Hepatocyte (in vitro differentiated cells): ENCODE data around the gene PREX1. TPM values are rescaled to one million over a fixed set of nuclear protein-coding genes. Genes with fewer than 3 reads are reported as not detected.

ENCODE experiments used
- DNase-seq: peaks from one replicate; pipeline ENCODE4 v3.0.0-alpha.2; 2016; ENCODE audit warnings: low spot score
- H2AFZ ChIP-seq: fragments of 200-600 bp; sonication (generic); 2 replicates; pipeline ENCODE4 v1.6.0; 2016; ENCODE audit warnings: antibody characterized with exemption, mild to moderate bottlenecking
- H3K27ac ChIP-seq: fragments of 200-600 bp; sonication (generic); 2 replicates; pipeline ENCODE4 v1.5.1; 2016; ENCODE audit warnings: mild to moderate bottlenecking
- H3K27me3 ChIP-seq: fragments of 200-600 bp; sonication (generic); 2 replicates; pipeline ENCODE4 v1.6.1; 2016
- H3K36me3 ChIP-seq: fragments of 200-600 bp; sonication (generic); replicated peaks from 2 replicates; pipeline ENCODE4 v1.5.1; 2016; ENCODE audit warnings: low read depth; ENCODE audit not compliant: insufficient read depth
- H3K4me1 ChIP-seq: fragments of 200-600 bp; sonication (generic); 2 replicates; pipeline ENCODE4 v1.5.1; 2016; ENCODE audit warnings: mild to moderate bottlenecking, moderate library complexity; ENCODE audit not compliant: insufficient read depth
- H3K4me2 ChIP-seq: fragments of 200-600 bp; sonication (generic); 2 replicates; pipeline ENCODE4 v1.6.0; 2016
- H3K4me3 ChIP-seq: fragments of 200-600 bp; sonication (generic); 2 replicates; pipeline ENCODE4 v1.5.1; 2016; ENCODE audit warnings: mild to moderate bottlenecking
- H3K79me2 ChIP-seq: fragments of 200-600 bp; sonication (generic); 2 replicates; pipeline ENCODE4 v1.6.0; 2017; ENCODE audit warnings: mild to moderate bottlenecking
- H3K9me2 ChIP-seq: fragments of 200-600 bp; sonication (generic); replicated peaks from 2 replicates; pipeline ENCODE4 v1.6.0; 2017; ENCODE audit warnings: mild to moderate bottlenecking; ENCODE audit not compliant: insufficient read depth
- H3K9me3 ChIP-seq: fragments of 200-600 bp; sonication (generic); 2 replicates; pipeline ENCODE4 v1.5.1; 2016; ENCODE audit warnings: low read depth, mild to moderate bottlenecking
- H4K20me1 ChIP-seq: fragments of 200-600 bp; sonication (generic); 2 replicates; pipeline ENCODE4 v1.6.0; 2016; ENCODE audit warnings: mild to moderate bottlenecking; ENCODE audit not compliant: insufficient read depth, poor library complexity, severe bottlenecking
- EZH2 ChIP-seq: fragments of 200-600 bp; sonication (generic); IDR thresholded peaks from 2 replicates; pipeline ENCODE4 v1.6.1; 2016; ENCODE audit warnings: antibody characterized with exemption, mild to moderate bottlenecking, borderline replicate concordance
- EZH2phosphoT487 ChIP-seq: fragments of 200-600 bp; sonication (generic); IDR thresholded peaks from one replicate; pipeline ENCODE4 v1.6.1; 2018; ENCODE audit warnings: antibody characterized with exemption, mild to moderate bottlenecking, low read depth, moderate library complexity; ENCODE audit not compliant: unreplicated experiment, severe bottlenecking
- WGBS: methylation state at CpG from one replicate; pipeline ENCODE4 v1.1.6; 2016; ENCODE audit warnings: low lambda C conversion rate; ENCODE audit errors: missing lambda C conversion rate; 5-methylcytosine and 5-hydroxymethylcytosine counted together
- polyA plus RNA-seq: library from polyadenylated mRNA; unstranded; fragments of >200 nt; fragmentation: Nextera tagmentation; extraction: Ambion mirVana; gene quantifications from 2 replicates; pipeline ENCODE4 v1.2.1, GENCODE V29; 2016
- total RNA-seq: library from RNA; depleted of rRNA; stranded (reverse); fragments of >200 nt; gene quantifications from 2 replicates; pipeline ENCODE4 v1.2.3, GENCODE V29; 2014
- TF ChIP-seq, protein P1 (sequence below): fragments of 200-600 bp; sonication (generic); IDR thresholded peaks from 2 replicates; pipeline ENCODE4 v1.5.1; 2016; ENCODE audit warnings: antibody characterized with exemption, mild to moderate bottlenecking; ENCODE audit not compliant: poor library complexity

Gene PREX1
- total and polyA plus RNA-seq, 2 experiments from 2014 or later = 1.8 to 2.9 TPM

DNA sequence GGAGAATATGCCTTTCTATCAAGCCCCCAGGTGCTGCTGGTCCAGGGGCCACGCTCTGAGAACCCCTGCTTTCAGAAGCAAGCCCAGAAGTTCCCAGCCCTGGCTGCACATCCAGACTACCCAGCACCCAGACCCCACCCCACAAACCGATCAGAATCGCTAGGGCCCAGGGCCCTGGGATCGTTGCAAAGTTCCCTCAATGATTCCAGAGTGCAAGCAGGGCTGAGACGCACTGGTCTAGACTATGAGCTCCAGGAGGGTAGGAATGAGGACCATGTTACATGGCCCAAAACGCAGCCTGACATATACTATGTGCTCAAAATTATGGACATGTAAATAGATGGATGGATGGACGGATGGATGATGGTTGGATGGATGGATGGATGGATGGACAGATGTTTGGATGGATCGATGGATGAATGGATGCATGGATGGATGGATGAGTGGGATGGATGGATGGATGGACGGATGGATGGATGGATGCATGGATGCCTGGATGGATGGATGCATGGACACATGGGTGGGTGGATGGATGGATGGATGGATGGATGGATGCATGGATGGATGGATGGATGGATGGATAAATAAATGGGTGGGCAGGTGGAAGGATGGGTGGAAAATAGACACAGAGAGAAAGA lies 194.1 kb downstream of the PREX1 start:
- Histone ChIP-seq H3K9me3 (no peaks in the 10 kb centered on the region), H4K20me1 (no peaks in the 10 kb centered on the region), H2AFZ (no peak overlapping the region), H3K27me3 (no peaks in the 10 kb centered on the region), H3K79me2 (no peaks in the 10 kb centered on the region), H3K4me2 (no peak overlapping the region), H3K36me3 (no peaks in the 10 kb centered on the region), H3K27ac (no peak overlapping the region), H3K9me2 (no peaks in the 10 kb centered on the region), H3K4me3 (no peak overlapping the region), H3K4me1 (no peaks in the 10 kb centered on the region)
- no peak for DNase-seq
- TF ChIP-seq EZH2 = no peak
- TF ChIP-seq EZH2phosphoT487 = no peak
- TF ChIP-seq, protein P1, sequence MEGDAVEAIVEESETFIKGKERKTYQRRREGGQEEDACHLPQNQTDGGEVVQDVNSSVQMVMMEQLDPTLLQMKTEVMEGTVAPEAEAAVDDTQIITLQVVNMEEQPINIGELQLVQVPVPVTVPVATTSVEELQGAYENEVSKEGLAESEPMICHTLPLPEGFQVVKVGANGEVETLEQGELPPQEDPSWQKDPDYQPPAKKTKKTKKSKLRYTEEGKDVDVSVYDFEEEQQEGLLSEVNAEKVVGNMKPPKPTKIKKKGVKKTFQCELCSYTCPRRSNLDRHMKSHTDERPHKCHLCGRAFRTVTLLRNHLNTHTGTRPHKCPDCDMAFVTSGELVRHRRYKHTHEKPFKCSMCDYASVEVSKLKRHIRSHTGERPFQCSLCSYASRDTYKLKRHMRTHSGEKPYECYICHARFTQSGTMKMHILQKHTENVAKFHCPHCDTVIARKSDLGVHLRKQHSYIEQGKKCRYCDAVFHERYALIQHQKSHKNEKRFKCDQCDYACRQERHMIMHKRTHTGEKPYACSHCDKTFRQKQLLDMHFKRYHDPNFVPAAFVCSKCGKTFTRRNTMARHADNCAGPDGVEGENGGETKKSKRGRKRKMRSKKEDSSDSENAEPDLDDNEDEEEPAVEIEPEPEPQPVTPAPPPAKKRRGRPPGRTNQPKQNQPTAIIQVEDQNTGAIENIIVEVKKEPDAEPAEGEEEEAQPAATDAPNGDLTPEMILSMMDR = no peak
- 90% methylated on average over 9 of the region's 9 CpGs for WGBS

DNA sequence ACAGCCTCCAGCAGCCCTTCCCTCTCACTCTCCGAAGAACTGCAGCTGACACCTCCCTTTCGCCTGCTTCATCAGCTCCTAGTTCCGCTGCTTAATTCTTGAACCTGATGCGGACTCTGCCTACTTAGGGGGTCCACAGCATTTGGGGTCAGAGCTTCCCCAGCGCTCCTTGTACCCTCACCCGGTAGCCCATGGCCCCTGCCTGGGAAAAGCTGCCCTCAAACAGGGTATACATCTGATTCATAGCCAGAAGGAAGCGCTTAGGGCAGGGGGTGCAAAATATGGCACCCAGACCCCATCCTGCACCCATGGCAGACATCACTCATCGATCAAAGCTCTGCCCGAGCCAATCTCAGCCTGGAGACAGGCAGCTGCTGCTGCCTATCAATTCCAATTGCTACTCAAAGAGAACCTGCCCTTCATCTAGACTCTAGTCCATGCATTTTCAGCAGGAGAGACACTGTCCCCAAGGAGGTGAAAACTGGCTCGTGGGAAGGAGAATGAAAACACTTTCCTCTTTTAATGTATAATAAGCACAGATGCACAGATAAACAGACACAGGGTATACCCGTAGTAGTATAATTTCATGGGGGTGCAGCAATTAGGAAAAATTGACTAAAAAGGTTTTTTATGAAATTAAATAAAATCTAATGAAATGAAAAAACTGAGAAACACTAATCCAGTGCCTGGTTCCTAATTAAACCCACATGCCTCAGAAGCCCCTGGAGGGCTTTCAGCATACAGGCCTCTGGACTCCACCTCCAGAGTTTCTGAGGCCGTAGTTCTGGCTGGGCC lies 194.8 kb downstream of the PREX1 start:
- no peaks in the 10 kb centered on the region for H3K27me3 ChIP-seq
- 87% methylated on average over 12 of the region's 12 CpGs for WGBS
- TF ChIP-seq, protein P1 = no peak
- TF ChIP-seq EZH2phosphoT487 = no peak
- no peak for TF ChIP-seq EZH2
- H3K4me1 ChIP-seq = no peaks in the 10 kb centered on the region
- no peaks in the 10 kb centered on the region for H3K79me2 ChIP-seq
- no peaks in the 10 kb centered on the region for H4K20me1 ChIP-seq
- no peak overlapping the region for H3K4me3 ChIP-seq
- no peaks in the 10 kb centered on the region for H3K9me3 ChIP-seq
- DNase-seq = no peak
- no peak overlapping the region for H3K4me2 ChIP-seq
- no peaks in the 10 kb centered on the region for H3K36me3 ChIP-seq
- no peak overlapping the region for H2AFZ ChIP-seq
- no peak overlapping the region for H3K27ac ChIP-seq
- H3K9me2 ChIP-seq = no peaks in the 10 kb centered on the region

DNA sequence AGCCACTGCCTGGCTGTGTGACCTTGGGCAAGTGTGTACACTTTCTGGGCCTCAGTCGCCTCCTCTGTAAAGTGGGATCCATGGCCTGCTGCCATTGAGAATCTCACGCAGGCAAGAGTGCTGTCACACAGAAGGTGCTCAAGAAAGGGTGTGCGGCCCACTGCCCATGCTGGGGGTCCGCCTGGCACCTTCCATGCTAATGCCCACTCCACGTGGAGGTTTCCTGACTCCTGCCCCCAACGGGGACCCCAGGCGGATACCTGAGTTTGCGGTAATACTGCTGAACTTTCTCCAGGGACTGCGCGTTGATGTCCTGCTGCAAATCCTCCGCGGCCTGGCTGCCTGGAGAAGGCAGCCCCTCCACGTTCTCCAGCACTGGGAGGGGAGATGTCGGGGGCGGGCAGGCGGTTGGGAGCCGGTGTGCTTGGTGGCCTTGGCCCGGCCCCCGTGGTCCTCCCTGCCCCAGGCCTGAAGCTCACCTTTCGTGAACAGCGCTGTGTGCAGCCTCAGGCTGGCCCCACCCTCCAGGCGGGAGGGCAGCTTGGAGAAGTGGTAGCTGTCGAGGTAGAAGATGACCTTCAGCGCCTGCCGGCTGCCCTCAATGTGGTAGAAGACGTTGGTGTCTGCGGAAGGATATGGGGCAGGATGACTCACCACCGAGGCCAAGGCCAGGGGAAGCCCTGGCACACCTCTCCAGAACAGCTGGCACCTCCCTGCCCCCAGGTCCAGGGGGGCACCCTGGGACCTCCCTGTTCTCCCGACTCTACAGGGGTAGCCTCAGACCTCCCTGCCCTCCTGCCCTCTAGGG lies 195.6 kb downstream of the PREX1 start:
- Histone ChIP-seq H3K27me3 (no peaks in the 10 kb centered on the region), H3K9me2 (no peaks in the 10 kb centered on the region), H3K4me2 (no peak overlapping the region), H2AFZ (no peak overlapping the region), H3K79me2 (no peaks in the 10 kb centered on the region), H3K4me3 (no peak overlapping the region), H3K27ac (no peak overlapping the region), H3K9me3 (no peaks in the 10 kb centered on the region), H4K20me1 (no peaks in the 10 kb centered on the region), H3K4me1 (no peaks in the 10 kb centered on the region), H3K36me3 (no peaks in the 10 kb centered on the region)
- DNase-seq = no peak
- TF ChIP-seq, protein P1 = no peak
- TF ChIP-seq EZH2 = no peak
- no peak for TF ChIP-seq EZH2phosphoT487
- WGBS = 91% methylated on average over 28 of the region's 29 CpGs
